Erythroblast (primary cell): ENCODE measurements around the gene DACH1.
"Not testable (repeated sequence)": the region's sequence is repeated elsewhere in the genome, so short reads cannot be mapped to it uniquely, and the experiment has no call there.

Experiments
- DNase-seq, 2 experiments: peaks; one replicate each; lab custom pipeline; 2025; lab: John Stamatoyannopoulos, UW
- GATA1 ChIP-seq: IDR thresholded peaks from 2 replicates; pipeline ENCODE4 v1.6.1; 2011; ENCODE audit warnings: low read depth, mild to moderate bottlenecking, control low read depth, low read length, moderate library complexity
- POLR2A ChIP-seq: IDR thresholded peaks from 2 replicates; pipeline ENCODE4 v1.6.1; 2011; ENCODE audit warnings: mild to moderate bottlenecking, low read length

The DACH1 gene

DNA sequence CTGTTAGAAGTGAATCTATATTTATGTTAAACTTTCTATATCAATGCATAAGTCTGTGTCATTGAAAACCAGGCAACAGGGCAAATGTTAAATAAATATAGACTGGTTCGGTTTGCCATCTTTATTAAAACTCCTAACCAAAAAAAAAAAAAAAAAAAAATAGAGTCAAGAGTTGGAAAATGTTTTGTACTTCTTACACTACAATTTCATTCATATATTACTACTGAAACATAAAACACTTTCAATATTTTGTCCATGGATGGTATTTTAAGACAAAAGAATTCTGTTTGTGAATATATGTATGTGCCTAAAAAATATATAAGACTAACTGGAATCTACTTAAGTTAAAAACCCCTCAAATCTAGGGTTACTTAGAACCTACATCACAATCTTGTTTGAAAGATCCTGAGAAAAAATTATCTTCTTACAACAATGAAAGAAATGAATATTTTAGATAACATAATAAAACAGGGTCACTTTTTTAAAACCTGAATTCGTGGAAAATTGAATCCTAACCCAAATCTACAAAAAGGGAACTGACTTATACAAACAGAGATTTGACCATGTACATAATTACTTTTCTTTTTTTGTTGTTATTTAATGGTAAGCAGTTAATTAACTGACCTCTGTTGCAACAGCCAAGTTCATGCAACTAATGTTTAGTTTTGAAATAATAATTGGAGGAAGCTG lies 5.1 kb downstream of the DACH1 start:
- no peak for DNase-seq
- TF ChIP-seq POLR2A (no peak), GATA1 (no peak)

GRCh38 chr13:71860547-71861138 lies 6.4 kb downstream of the DACH1 start:
- DNase-seq: no peak
- TF ChIP-seq GATA1 (no peak), POLR2A (no peak)

DNA sequence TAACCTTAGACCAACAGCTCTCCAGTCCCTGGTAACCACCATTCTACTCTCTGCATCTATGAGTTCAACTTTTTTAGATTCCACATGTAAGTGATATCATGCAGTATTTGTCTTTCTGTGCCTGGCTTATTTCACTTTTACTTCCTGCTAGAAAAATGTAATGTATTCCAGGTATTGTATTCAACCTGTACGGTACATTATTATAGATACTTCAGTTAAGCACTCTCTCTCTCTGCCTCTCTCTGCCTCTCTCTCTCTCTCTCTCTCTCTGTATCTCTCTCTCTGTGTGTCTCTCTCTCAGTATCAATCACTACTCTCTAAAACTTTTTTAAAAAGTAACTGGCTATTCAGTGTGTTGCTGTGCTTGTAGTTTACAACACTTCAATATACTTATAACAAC lies 8.4 kb downstream of the DACH1 start:
- no peak for DNase-seq
- TF ChIP-seq GATA1 (no peak), POLR2A (no peak)

DNA sequence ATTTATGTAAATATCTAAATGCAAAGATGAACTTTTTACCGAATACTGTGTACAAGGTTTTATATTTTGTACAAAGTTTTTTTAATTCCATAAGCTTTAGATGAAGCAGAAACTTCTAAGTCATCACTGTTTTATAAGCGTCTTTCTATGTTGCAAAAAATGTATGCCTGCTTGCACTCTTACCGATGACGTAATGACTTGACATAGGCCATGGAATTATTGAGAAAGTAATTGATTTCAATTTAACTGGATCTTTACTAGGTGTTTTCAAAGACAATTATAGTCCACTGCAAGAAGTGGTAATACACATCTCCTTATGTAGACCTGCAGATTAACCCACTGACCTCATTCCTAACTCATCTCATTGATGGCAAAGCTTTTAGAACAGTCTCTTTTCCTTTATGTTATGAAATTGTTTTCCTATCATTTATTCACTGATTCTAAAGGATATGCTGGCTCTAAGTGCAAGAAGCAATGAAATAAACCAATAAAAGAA lies 10.4 kb downstream of the DACH1 start:
- TF ChIP-seq GATA1: no peak
- TF ChIP-seq POLR2A: no peak
- DNase-seq: no peak

DNA sequence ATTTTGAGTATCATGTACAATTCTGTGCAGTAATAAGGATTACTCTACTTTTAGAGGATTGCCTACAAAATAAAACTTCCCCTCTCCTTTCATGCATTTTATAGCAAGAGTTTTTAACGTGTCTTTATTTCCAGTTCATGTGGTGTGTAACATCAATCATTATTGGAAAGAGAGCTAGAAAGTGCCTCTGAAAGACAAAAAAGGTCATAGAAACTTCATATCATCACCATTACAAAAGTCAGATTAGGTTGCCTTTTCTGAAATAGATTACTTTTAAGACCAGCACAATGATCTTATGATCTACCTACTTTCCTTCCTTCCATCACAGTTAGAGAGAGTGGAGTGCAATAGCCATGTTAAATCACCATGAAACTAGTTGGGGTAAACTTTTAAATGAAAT lies 12.6 kb downstream of the DACH1 start:
- TF ChIP-seq POLR2A (no peak), GATA1 (no peak)

DNA sequence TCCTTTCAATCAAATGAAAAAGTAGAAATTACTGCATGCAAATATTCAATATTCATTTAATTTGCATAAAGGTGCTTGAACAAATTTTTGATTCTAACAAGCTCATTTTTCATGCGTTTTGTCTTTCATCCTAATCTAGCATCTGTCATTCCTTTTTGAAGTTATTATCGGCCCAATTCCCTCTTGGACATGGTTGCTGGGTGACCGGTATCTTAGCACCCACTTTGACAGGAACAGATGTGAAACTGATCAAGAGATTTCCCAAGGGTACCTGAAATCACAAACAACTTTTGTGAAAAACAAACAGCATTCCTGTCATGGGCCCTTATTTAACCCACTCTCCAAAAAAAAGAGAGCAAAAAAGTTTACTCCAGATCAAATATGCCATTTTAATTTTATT lies 13.3 kb downstream of the DACH1 start:
- DNase-seq: no peak

More for the DNA sequence above, 12.6 kb downstream of the DACH1 start:
- no peak for DNase-seq

DNA sequence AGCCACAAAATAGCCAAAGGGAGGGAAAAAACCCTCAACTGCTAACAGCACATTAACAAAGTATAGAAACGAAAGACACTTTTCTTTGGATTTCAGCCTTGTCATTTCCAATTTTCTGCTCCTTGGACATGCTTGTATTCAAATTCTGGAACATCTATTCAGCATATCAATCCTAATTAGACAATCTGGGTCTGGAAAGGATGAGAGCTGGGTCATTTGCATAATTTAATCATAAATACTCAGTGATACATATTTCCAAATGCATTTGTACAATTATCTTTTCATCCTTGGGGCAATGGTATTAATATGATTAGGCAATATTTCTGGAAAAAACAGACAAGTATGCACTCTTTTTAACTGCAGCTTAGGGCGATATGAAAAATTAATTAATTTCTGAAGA lies 14.3 kb downstream of the DACH1 start:
- no peak for TF ChIP-seq GATA1
- TF ChIP-seq POLR2A: no peak
- DNase-seq: no peak

More for the DNA sequence above, 13.3 kb downstream of the DACH1 start:
- TF ChIP-seq POLR2A: no peak
- TF ChIP-seq GATA1: no peak

DNA sequence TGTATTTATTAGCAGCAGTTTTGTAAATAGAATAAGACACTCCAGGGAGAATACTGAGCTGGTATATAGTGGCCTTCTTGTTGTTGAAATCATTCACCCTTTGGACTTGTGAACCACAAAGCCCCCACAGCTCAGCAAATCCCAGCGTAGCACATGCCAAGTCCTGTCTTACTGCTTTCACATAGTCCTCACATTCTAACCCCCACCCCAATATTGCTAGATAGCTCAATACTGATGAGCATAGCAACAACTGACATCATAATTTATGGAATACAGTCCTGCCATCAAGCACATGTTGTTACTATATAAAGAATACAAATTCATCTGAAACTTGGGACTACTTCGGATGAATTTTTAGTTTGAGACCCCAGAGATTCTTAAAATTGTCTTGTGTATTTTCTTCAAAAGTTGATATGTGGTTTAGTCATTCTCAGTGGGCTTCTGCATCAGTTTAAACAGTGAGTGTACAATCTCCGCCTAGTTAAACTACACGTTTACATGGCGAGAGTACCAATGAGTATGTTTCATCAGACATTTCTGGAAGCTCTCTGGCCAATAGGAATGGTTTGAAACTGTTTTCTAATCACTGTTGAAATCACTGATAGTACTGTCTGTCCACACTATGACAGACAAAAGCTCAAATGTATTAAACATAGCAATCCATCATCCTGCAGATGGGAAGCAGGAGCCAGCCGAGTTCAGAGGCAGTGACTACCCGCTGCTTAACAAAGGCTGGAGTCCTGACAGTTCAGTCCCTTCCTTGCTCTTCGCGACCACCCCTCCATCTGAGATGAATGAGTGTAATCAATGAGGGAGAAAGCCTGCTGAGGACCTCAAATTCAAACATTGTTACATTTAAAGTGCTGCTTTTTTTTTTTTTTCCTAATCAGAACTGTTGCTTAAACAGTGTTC lies 15.2 kb downstream of the DACH1 start:
- DNase-seq: no peak
- TF ChIP-seq GATA1 (no peak), POLR2A (no peak)

- DNase-seq: no peak
- TF ChIP-seq GATA1: no peak
- TF ChIP-seq POLR2A: no peak
Measured at GRCh38 chr13:71842003-71842402, 25.0 kb downstream of the DACH1 start.

- no peak for DNase-seq
- TF ChIP-seq GATA1 (no peak), POLR2A (no peak)
Measured at GRCh38 chr13:71838842-71839241, 28.2 kb downstream of the DACH1 start.

DNA sequence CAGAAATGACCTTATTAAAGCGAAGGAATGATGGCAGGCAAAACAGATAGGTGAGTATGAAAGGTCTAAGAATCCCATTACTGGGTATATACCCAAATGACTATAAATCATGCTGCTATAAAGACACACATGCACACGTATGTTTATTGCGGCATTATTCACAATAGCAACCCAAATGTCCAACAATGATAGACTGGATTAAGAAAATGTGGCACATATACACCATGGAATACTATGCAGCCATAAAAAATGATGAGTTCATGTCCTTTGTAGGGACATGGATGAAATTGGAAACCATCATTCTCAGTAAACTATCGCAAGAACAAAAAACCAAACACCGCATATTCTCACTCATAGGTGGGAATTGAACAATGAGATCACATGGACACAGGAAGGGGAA lies 29.4 kb downstream of the DACH1 start:
- DNase-seq: not testable (repeated sequence)

DNA sequence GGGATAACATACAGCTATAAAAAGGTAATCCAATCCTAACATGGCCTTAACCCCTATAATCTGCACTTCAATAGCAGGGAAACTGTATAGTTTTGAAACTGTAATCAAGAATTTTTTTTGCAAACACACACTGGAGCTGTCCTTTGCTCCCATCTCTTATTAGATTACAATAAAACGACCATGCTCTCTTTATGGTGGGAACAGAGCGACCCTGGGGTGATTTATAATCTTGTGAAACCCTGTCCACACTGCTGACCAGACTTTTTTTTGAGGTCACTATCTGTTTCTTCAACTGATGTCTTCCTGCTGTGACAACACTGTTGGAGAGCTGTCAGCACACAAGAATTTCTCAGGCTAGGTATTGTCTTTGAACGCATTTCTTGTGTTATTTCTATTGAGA lies 35.3 kb downstream of the DACH1 start:
- TF ChIP-seq POLR2A: no peak
- TF ChIP-seq GATA1: no peak
- DNase-seq: no peak

DNA sequence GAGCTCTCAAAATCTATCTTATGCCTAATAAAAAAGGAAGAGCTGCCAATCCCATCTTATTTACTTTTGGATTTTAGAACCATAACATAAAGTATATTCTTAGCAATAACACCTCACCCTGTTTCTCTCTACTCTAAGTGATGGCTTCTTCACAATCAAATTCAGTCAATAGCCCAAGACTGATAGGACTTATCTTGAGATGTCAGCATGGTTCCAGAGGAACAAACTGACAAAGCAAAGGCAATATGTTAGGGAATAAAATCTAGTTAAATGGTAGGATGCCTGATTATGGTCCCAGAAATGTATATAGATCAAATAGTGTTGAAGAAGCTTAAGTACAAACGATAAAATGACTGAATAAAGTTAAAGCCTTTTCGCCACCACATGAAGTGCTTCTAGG lies 36.3 kb downstream of the DACH1 start:
- TF ChIP-seq POLR2A: no peak
- no peak for TF ChIP-seq GATA1
- no peak for DNase-seq

GRCh38 chr13:71830323-71830722 lies 36.7 kb downstream of the DACH1 start:
- DNase-seq: no peak
- TF ChIP-seq GATA1: no peak
- no peak for TF ChIP-seq POLR2A
